WTC11 (cell line): ENCODE results near the gene UBAP1L.

Source experiments
- GABPB1 ChIP-seq: sonication (generic); formaldehyde crosslinking; IDR thresholded peaks from 2 replicates; pipeline ENCODE4 v1.8.1; 2023; ENCODE audit warnings: mild to moderate bottlenecking, missing genetic modification reagents
- HMGA2 ChIP-seq: fragments of 250-450 bp; sonication (Bioruptor Pico); IDR thresholded peaks from 2 replicates; pipeline ENCODE4 v1.4.0; 2021; ENCODE audit warnings: mild to moderate bottlenecking, moderate library complexity
- KAT7 ChIP-seq: sonication (generic); formaldehyde crosslinking; IDR thresholded peaks from 2 replicates; pipeline ENCODE4 v1.8.1; 2023; ENCODE audit warnings: missing genetic modification reagents, mild to moderate bottlenecking, borderline replicate concordance
- NR2C2 ChIP-seq: sonication (generic); formaldehyde crosslinking; IDR thresholded peaks from 2 replicates; pipeline ENCODE4 v1.8.0; 2022; ENCODE audit warnings: mild to moderate bottlenecking, missing genetic modification reagents
- TF ChIP-seq, protein P1 (sequence below): sonication (generic); formaldehyde crosslinking; IDR thresholded peaks from 2 replicates; pipeline ENCODE4 v1.8.0; 2022; ENCODE audit warnings: mild to moderate bottlenecking, missing genetic modification reagents
- TF ChIP-seq, protein P2 (sequence below): sonication (generic); formaldehyde crosslinking; IDR thresholded peaks from 2 replicates; pipeline ENCODE4 v1.8.0; 2022; ENCODE audit warnings: mild to moderate bottlenecking, missing genetic modification reagents
- TF ChIP-seq, protein P3 (sequence below): fragments of 200-600 bp; IDR thresholded peaks from 2 replicates; pipeline ENCODE4 v1.8.0; 2022; ENCODE audit warnings: antibody characterized with exemption
- TF ChIP-seq, protein P4 (sequence below): sonication (generic); formaldehyde crosslinking; IDR thresholded peaks from 2 replicates; pipeline ENCODE4 v1.8.1; 2023; ENCODE audit warnings: mild to moderate bottlenecking, missing genetic modification reagents, moderate library complexity
- TF ChIP-seq, protein P5 (sequence below): sonication (generic); formaldehyde crosslinking; IDR thresholded peaks from 2 replicates; pipeline ENCODE4 v1.8.1; 2023; ENCODE audit warnings: mild to moderate bottlenecking, missing genetic modification reagents, moderate library complexity

DNA sequence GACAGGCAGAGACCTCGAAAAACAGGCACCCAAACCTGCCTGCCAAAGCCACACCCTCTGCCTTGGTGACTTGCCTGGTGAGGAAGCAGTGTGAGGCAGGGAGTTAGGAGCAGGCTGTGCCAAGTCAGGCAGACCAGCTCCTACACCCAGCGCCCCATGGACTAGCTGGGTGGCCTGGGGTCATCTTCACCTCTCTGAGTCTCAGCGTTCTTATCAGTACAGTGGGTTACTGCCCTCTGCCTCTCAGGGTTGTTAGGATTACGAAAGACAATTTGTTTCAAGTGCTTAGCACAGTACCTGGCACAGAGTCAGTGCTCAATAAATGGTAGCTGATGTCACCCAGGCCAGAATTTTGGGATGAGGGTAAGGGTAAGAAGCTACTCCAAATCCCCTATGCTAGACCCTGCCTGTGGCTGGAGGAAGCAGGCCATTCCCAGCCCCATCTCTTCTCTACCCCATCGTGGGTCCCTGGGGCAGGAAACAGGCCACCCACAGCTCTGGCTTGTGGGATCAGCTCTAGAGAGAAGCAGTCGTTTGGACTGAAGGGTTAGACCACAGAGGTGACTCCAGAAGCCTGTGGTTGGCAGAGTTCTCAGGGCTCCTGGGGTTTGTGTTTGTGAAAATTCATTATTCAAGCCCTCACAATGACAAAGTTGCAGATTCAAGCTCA, 59.7 kb downstream of the UBAP1L start:
- TF ChIP-seq, protein P1, sequence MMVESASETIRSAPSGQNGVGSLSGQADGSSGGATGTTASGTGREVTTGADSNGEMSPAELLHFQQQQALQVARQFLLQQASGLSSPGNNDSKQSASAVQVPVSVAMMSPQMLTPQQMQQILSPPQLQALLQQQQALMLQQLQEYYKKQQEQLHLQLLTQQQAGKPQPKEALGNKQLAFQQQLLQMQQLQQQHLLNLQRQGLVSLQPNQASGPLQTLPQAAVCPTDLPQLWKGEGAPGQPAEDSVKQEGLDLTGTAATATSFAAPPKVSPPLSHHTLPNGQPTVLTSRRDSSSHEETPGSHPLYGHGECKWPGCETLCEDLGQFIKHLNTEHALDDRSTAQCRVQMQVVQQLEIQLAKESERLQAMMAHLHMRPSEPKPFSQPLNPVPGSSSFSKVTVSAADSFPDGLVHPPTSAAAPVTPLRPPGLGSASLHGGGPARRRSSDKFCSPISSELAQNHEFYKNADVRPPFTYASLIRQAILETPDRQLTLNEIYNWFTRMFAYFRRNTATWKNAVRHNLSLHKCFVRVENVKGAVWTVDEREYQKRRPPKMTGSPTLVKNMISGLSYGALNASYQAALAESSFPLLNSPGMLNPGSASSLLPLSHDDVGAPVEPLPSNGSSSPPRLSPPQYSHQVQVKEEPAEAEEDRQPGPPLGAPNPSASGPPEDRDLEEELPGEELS = no peak
- TF ChIP-seq, protein P2, sequence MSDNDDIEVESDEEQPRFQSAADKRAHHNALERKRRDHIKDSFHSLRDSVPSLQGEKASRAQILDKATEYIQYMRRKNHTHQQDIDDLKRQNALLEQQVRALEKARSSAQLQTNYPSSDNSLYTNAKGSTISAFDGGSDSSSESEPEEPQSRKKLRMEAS (CRISPR knock-in tag) = no peak
- TF ChIP-seq, protein P3, sequence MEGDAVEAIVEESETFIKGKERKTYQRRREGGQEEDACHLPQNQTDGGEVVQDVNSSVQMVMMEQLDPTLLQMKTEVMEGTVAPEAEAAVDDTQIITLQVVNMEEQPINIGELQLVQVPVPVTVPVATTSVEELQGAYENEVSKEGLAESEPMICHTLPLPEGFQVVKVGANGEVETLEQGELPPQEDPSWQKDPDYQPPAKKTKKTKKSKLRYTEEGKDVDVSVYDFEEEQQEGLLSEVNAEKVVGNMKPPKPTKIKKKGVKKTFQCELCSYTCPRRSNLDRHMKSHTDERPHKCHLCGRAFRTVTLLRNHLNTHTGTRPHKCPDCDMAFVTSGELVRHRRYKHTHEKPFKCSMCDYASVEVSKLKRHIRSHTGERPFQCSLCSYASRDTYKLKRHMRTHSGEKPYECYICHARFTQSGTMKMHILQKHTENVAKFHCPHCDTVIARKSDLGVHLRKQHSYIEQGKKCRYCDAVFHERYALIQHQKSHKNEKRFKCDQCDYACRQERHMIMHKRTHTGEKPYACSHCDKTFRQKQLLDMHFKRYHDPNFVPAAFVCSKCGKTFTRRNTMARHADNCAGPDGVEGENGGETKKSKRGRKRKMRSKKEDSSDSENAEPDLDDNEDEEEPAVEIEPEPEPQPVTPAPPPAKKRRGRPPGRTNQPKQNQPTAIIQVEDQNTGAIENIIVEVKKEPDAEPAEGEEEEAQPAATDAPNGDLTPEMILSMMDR = no peak
- TF ChIP-seq, protein P4, sequence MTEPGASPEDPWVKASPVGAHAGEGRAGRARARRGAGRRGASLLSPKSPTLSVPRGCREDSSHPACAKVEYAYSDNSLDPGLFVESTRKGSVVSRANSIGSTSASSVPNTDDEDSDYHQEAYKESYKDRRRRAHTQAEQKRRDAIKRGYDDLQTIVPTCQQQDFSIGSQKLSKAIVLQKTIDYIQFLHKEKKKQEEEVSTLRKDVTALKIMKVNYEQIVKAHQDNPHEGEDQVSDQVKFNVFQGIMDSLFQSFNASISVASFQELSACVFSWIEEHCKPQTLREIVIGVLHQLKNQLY (CRISPR knock-in tag) = no peak
- TF ChIP-seq HMGA2 (CRISPR knock-in tag) (no peak), NR2C2 (no peak), KAT7 (CRISPR knock-in tag) (no peak), GABPB1 (CRISPR knock-in tag) (no peak)
- TF ChIP-seq, protein P5, sequence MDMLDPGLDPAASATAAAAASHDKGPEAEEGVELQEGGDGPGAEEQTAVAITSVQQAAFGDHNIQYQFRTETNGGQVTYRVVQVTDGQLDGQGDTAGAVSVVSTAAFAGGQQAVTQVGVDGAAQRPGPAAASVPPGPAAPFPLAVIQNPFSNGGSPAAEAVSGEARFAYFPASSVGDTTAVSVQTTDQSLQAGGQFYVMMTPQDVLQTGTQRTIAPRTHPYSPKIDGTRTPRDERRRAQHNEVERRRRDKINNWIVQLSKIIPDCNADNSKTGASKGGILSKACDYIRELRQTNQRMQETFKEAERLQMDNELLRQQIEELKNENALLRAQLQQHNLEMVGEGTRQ = no peak
